Lower leg skin (tissue), 4 donors: ENCODE data around the gene ZNF106. TPM values are rescaled to one million over a fixed set of nuclear protein-coding genes. Genes with fewer than 3 reads are reported as not detected.

Experiments used
- DNase-seq, 2 donors: peaks; one replicate each; pipeline ENCODE4 v3.0.0-alpha.2; 2019; ENCODE audit warnings: low spot score in 2 of 2
- H3K4me3 ChIP-seq: fragments of 200-600 bp; sonication (generic); 2 replicates; pipeline ENCODE4 v1.5.1; 2017; ENCODE audit warnings: mild to moderate bottlenecking, low read depth; ENCODE audit not compliant: poor library complexity, severe bottlenecking
- CTCF ChIP-seq, 3 donors: fragments of 450-650 bp; IDR thresholded peaks; one replicate each; pipeline ENCODE4 v1.5.1; 2016; ENCODE audit warnings: antibody characterized with exemption in 3 of 3, mild to moderate bottlenecking in 3 of 3, moderate library complexity in 2 of 3
- POLR2A ChIP-seq, 2 donors: fragments of 450-650 bp; IDR thresholded peaks; one replicate each; pipeline ENCODE4 v1.6.1; 2016 to 2017; ENCODE audit warnings: antibody characterized with exemption in 2 of 2, mild to moderate bottlenecking in 1 of 2, moderate library complexity in 1 of 2
- WGBS, 2 donors: methylation state at CpG; one replicate each; pipeline ENCODE4 v1.1.5; 2018; 5-methylcytosine and 5-hydroxymethylcytosine counted together
- intact Hi-C: fragments of 100-400 bp; cut with DNase I; formaldehyde crosslinking; loops from one replicate; pipeline ENCODE4 v1.15.0; 2023; ENCODE audit warnings: low total_unique reads
- total RNA-seq, 4 donors: library from RNA; depleted of rRNA; stranded (reverse); fragments of >200 nt; gene quantifications; one replicate each; pipeline ENCODE4 v1.1.0, GENCODE V29; 2016

The ZNF106 gene
- total RNA-seq, 4 donors from 2014 or later, result 23.1 to 40.0 (median 31.1) TPM

- peak; percentile 19 to 78 for DNase-seq
- intact Hi-C loops, result no loop called here
- no peak overlapping the region for H3K4me3 ChIP-seq
- TF ChIP-seq POLR2A (IDR thresholded peaks at IDR 0.05), result no peak
- TF ChIP-seq CTCF (IDR thresholded peaks at IDR 0.05), result peak in 1 of 3 donors; percentile 28
- 89 to 96% methylated on average over 11 of the region's 11 CpGs for WGBS, 2 donors
These were observed 98.5 kb downstream of the ZNF106 start for GRCh38 chr15:42392309-42393024.

- intact Hi-C loops, result no loop called here
- no peak overlapping the region for H3K4me3 ChIP-seq
- no peak for TF ChIP-seq CTCF (IDR thresholded peaks at IDR 0.05)
- no peak for TF ChIP-seq POLR2A (IDR thresholded peaks at IDR 0.05)
- DNase-seq, result peak in 1 of 2 donors; percentile 28
- WGBS, 2 donors, result 81 to 86% methylated on average over 8 of the region's 8 CpGs
These were observed 103.3 kb downstream of the ZNF106 start for GRCh38 chr15:42387603-42388002.

GRCh38 chr15:42385980-42386700 lies 104.8 kb downstream of the ZNF106 start:
- intact Hi-C loops, result no loop called here
- 79 to 83% methylated on average over 12 of the region's 12 CpGs for WGBS, 2 donors
- no peak overlapping the region for H3K4me3 ChIP-seq
- TF ChIP-seq POLR2A (IDR thresholded peaks at IDR 0.05) (no peak), CTCF (IDR thresholded peaks at IDR 0.05) (no peak)
- peak in 1 of 2 donors; percentile 26 for DNase-seq

- peak in 1 of 2 donors; percentile 52 for DNase-seq
These were observed 105.5 kb downstream of the ZNF106 start for GRCh38 chr15:42385206-42385979.

GRCh38 chr15:42384597-42384996 lies 106.3 kb downstream of the ZNF106 start:
- WGBS, 2 donors, result 60 to 62% methylated on average over 4 of the region's 4 CpGs
- intact Hi-C loops, result no loop called here
- TF ChIP-seq POLR2A (IDR thresholded peaks at IDR 0.05), result no peak
- TF ChIP-seq CTCF (IDR thresholded peaks at IDR 0.05), result no peak
- H3K4me3 ChIP-seq, result no peak overlapping the region
- peak in 1 of 2 donors; percentile 26 for DNase-seq

More at GRCh38 chr15:42385206-42385979, 105.5 kb downstream of the ZNF106 start:
- WGBS, 2 donors, result 54 to 61% methylated on average over 5 of the region's 5 CpGs
- no peak overlapping the region for H3K4me3 ChIP-seq
- TF ChIP-seq CTCF (IDR thresholded peaks at IDR 0.05), result no peak
- no peak for TF ChIP-seq POLR2A (IDR thresholded peaks at IDR 0.05)
- intact Hi-C loops, result no loop called here
